Panc1 (cell line): ENCODE measurements around the gene COCH. TPM values are rescaled to one million over a fixed set of nuclear protein-coding genes. Genes with fewer than 3 reads are reported as not detected.

ENCODE experiments used
- ATAC-seq: fragments of 200-7000 bp; cut with Tn5 transposase; 2 replicates; pipeline ENCODE4 v1.9.1; 2020; ENCODE audit warnings: mild to moderate bottlenecking, moderate library complexity
- BruUV-seq: library from RNA; stranded (reverse); fragments of 400-500 nt; replicated peaks from 2 replicates; lab custom pipeline; 2021; lab: Mats Ljungman, UMichigan
- CTCF ChIA-PET: fragments of 300-600 bp; sonication (Branson Sonifier 250); formaldehyde crosslinking; loops from one replicate; lab custom pipeline; 2022; ENCODE audit warnings: antibody characterized with exemption; lab: Charles Lee
- POLR2A ChIA-PET: fragments of 300-600 bp; sonication (Branson Sonifier 250); formaldehyde crosslinking; loops from one replicate; lab custom pipeline; 2022; ENCODE audit warnings: antibody characterized with exemption; lab: Charles Lee
- DNase-seq: peaks from one replicate; pipeline ENCODE4 v3.0.0-alpha.2; 2010; ENCODE audit warnings: low read depth, low spot score
- H3K27ac ChIP-seq: 2 replicates; pipeline ENCODE4 v1.5.1; 2011; ENCODE audit warnings: mild to moderate bottlenecking, low read length, inconsistent platforms
- H3K27me3 ChIP-seq: fragments of 200-500 bp; sonication (Bioruptor generic); 2 replicates; pipeline ENCODE4 v1.6.0; 2014; ENCODE audit warnings: low read length, inconsistent platforms; ENCODE audit not compliant: control insufficient read depth, insufficient read depth
- H3K36me3 ChIP-seq: fragments of 200-500 bp; sonication (Bioruptor generic); 2 replicates; pipeline ENCODE4 v1.5.1; 2014; ENCODE audit warnings: inconsistent platforms, mild to moderate bottlenecking, low read length, moderate library complexity; ENCODE audit not compliant: control insufficient read depth, insufficient read depth
- H3K4me1 ChIP-seq: 2 replicates; pipeline ENCODE4 v1.5.1; 2011; ENCODE audit warnings: inconsistent platforms, mild to moderate bottlenecking, low read length, moderate library complexity; ENCODE audit not compliant: control insufficient read depth, insufficient read depth
- H3K4me3 ChIP-seq, 2 experiments: 2 replicates each; pipeline ENCODE4 v1.5.1; 2011 to 2012; ENCODE audit warnings: low read depth in 2 of 2, low read length in 2 of 2, mild to moderate bottlenecking in 2 of 2, inconsistent platforms in 1 of 2, moderate library complexity in 1 of 2
- H3K9me3 ChIP-seq: fragments of 200-500 bp; sonication (Bioruptor generic); 2 replicates; pipeline ENCODE4 v1.5.1; 2014; ENCODE audit warnings: low read depth, mild to moderate bottlenecking, inconsistent platforms, low read length, moderate library complexity; ENCODE audit not compliant: control insufficient read depth, insufficient read depth
- POLR2AphosphoS5 ChIP-seq: IDR thresholded peaks from 2 replicates; pipeline ENCODE4 v1.6.1; 2012; ENCODE audit warnings: mild to moderate bottlenecking, low read depth, low read length, moderate library complexity
- REST ChIP-seq, 2 experiments: IDR thresholded peaks; 2 replicates each; pipeline ENCODE4 v1.6.1; 2011 to 2012; ENCODE audit warnings: low read depth in 2 of 2, control low read depth in 1 of 2, low read length in 1 of 2, mild to moderate bottlenecking in 1 of 2, moderate library complexity in 1 of 2; ENCODE audit not compliant: insufficient read depth in 1 of 2
- SIN3A ChIP-seq: IDR thresholded peaks from 2 replicates; pipeline ENCODE4 v1.6.1; 2012; ENCODE audit warnings: low read depth, mild to moderate bottlenecking, low read length, moderate library complexity, borderline replicate concordance; ENCODE audit not compliant: insufficient read depth
- TCF7L2 ChIP-seq: IDR thresholded peaks from 2 replicates; pipeline ENCODE4 v1.6.1; 2011; ENCODE audit warnings: mild to moderate bottlenecking, low read depth, low read length, inconsistent platforms
- in situ Hi-C: cut with HindIII; loops from 2 replicates; pipeline ENCODE4 v1.10.0; 2016; ENCODE audit warnings: low sequenced_read_pairs, low pct_unique_long_range_greater_than_20kb
- intact Hi-C: fragments of 100-400 bp; cut with micrococcal nuclease; formaldehyde crosslinking; loops from one replicate; pipeline ENCODE4 v1.10.0; 2022; ENCODE audit not compliant: unreplicated experiment
- total RNA-seq: library from RNA; stranded (reverse); gene quantifications from one replicate; pipeline ENCODE4 v1.2.1, GENCODE V29; 2021; ENCODE audit not compliant: unreplicated experiment
- TF ChIP-seq, protein P1 (sequence below): fragments of 450-650 bp; IDR thresholded peaks from 2 replicates; pipeline ENCODE4 v1.5.1; 2017; ENCODE audit warnings: mild to moderate bottlenecking

The COCH gene
- total RNA-seq, 1 experiment from 2014 or later: 1.3 TPM

- Histone ChIP-seq H3K36me3 (peaks cover 9% of the 10 kb centered on the region), H3K27ac (no peak overlapping the region), H3K9me3 (no peaks in the 10 kb centered on the region), H3K27me3 (no peaks in the 10 kb centered on the region), H3K4me1 (no peaks in the 10 kb centered on the region), H3K4me3 (no peak overlapping the region)
- TF ChIP-seq POLR2AphosphoS5 (no peak), SIN3A (no peak), TCF7L2 (no peak), REST (IDR thresholded peaks at IDR 0.05; ENCODE audit: insufficient read depth in 1 of 2, low read depth in 2 of 2, low read length in 1 of 2) (no peak)
- TF ChIP-seq, protein P1, sequence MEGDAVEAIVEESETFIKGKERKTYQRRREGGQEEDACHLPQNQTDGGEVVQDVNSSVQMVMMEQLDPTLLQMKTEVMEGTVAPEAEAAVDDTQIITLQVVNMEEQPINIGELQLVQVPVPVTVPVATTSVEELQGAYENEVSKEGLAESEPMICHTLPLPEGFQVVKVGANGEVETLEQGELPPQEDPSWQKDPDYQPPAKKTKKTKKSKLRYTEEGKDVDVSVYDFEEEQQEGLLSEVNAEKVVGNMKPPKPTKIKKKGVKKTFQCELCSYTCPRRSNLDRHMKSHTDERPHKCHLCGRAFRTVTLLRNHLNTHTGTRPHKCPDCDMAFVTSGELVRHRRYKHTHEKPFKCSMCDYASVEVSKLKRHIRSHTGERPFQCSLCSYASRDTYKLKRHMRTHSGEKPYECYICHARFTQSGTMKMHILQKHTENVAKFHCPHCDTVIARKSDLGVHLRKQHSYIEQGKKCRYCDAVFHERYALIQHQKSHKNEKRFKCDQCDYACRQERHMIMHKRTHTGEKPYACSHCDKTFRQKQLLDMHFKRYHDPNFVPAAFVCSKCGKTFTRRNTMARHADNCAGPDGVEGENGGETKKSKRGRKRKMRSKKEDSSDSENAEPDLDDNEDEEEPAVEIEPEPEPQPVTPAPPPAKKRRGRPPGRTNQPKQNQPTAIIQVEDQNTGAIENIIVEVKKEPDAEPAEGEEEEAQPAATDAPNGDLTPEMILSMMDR: no peak
- intact Hi-C loops: no loop called here
- no TSS peak for BruUV-seq
- DNase-seq (no peak), ATAC-seq (no peak)
- in situ Hi-C loops: no loop called here
- POLR2A ChIA-PET: no interaction called here
- CTCF ChIA-PET: no interaction called here
These were observed 14.9 kb downstream of the COCH start for GRCh38 chr14:30889244-30889594.

DNA sequence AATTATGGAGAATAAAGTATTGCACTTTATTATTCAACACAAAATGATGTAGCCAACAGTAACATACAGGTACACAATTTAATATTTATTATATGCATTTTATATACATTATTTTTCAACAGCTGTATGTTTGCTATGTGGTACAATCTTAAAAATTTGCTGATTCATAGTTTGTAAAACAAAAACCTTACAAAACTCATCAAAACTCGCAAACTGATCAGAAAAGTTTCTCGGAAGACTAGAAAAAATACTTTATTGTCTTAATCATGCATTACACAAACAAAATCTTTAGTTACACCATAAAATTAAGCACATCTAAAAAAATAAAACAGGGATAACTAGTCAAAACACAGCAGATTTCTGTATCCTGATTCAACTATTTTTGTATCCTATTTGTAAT is 19.5 kb downstream of the COCH start:
- POLR2A ChIA-PET: no interaction called here
- in situ Hi-C loops (no loop called here), intact Hi-C loops (no loop called here)
- H3K27ac ChIP-seq: no peak overlapping the region
- no peaks in the 10 kb centered on the region for H3K4me1 ChIP-seq
- H3K4me3 ChIP-seq: no peak overlapping the region
- no peak for DNase-seq
- TF ChIP-seq POLR2AphosphoS5 (no peak), REST (IDR thresholded peaks at IDR 0.05; ENCODE audit: insufficient read depth in 1 of 2, low read depth in 2 of 2, low read length in 1 of 2) (no peak), TCF7L2 (no peak), SIN3A (no peak)
- TF ChIP-seq, protein P1: no peak
- no TSS peak for BruUV-seq
- no peaks in the 10 kb centered on the region for H3K27me3 ChIP-seq
- peaks cover 17% of the 10 kb centered on the region for H3K36me3 ChIP-seq
- H3K9me3 ChIP-seq: no peaks in the 10 kb centered on the region
- CTCF ChIA-PET: no interaction called here
- no peak for ATAC-seq
